BLaER1 (cell line): ENCODE data around the gene ALG14.

Source experiments
- H3K27ac ChIP-seq: shearing (Covaris generic); formaldehyde crosslinking; 2 replicates; pipeline ENCODE4 v1.8.1; 2022
- H3K27me3 ChIP-seq: shearing (Covaris generic); formaldehyde crosslinking; 2 replicates; pipeline ENCODE4 v1.8.1; 2022
- H3K36me3 ChIP-seq: shearing (Covaris generic); formaldehyde crosslinking; 2 replicates; pipeline ENCODE4 v1.8.1; 2022
- H3K4me1 ChIP-seq: shearing (Covaris generic); formaldehyde crosslinking; 2 replicates; pipeline ENCODE4 v1.8.1; 2022
- H3K4me2 ChIP-seq: shearing (Covaris generic); formaldehyde crosslinking; 2 replicates; pipeline ENCODE4 v1.8.1; 2022
- H3K4me3 ChIP-seq: shearing (Covaris generic); formaldehyde crosslinking; 2 replicates; pipeline ENCODE4 v1.8.1; 2022
- H3K9ac ChIP-seq: shearing (Covaris generic); formaldehyde crosslinking; 2 replicates; pipeline ENCODE4 v1.8.1; 2022
- H3K9me3 ChIP-seq: shearing (Covaris generic); formaldehyde crosslinking; 2 replicates; pipeline ENCODE4 v1.8.1; 2022
- H4K20me1 ChIP-seq: shearing (Covaris generic); formaldehyde crosslinking; 2 replicates; pipeline ENCODE4 v1.8.1; 2022
- Cebpa-rat ChIP-seq: shearing (Covaris generic); IDR thresholded peaks from 2 replicates; pipeline ENCODE4 v1.8.1; 2022

Gene ALG14

GRCh38 chr1:94935476-94935875, 137.3 kb downstream of the ALG14 start:
- no peaks in the 10 kb centered on the region for H3K27me3 ChIP-seq
- H3K4me3 ChIP-seq = no peak overlapping the region
- no peak overlapping the region for H3K9ac ChIP-seq
- H3K4me1 ChIP-seq = no peaks in the 10 kb centered on the region
- no peak for TF ChIP-seq Cebpa-rat
- no peak overlapping the region for H3K27ac ChIP-seq
- H3K9me3 ChIP-seq = no peaks in the 10 kb centered on the region
- no peak overlapping the region for H3K4me2 ChIP-seq
- H3K36me3 ChIP-seq = no peaks in the 10 kb centered on the region
- H4K20me1 ChIP-seq = no peaks in the 10 kb centered on the region

DNA sequence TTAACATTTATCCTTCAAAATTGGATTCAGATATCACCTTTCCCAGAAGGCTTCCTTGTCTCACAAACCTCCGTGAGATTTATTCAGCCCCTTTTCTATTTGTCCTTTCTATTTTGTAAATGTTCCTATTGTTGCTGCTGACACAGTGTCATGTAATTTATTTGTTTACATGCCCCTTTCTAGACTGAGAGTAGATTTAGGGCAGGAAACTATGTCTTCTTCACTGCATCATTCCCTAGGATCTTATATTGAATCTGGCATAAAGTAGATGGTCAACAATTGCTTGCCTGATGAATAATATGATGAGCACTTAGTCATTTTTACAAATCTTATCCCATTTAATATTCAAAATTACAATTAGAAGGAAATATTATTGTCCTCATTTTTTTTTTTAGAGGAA, 137.7 kb downstream of the ALG14 start:
- Histone ChIP-seq H3K4me2 (no peak overlapping the region), H3K27me3 (no peaks in the 10 kb centered on the region), H3K9ac (no peak overlapping the region), H3K36me3 (no peaks in the 10 kb centered on the region), H3K4me3 (no peak overlapping the region), H3K27ac (no peak overlapping the region), H4K20me1 (no peaks in the 10 kb centered on the region), H3K4me1 (no peaks in the 10 kb centered on the region), H3K9me3 (no peaks in the 10 kb centered on the region)
- TF ChIP-seq Cebpa-rat = no peak

GRCh38 chr1:94934551-94934950, 138.2 kb downstream of the ALG14 start:
- Histone ChIP-seq H3K4me3 (no peak overlapping the region), H3K4me1 (no peaks in the 10 kb centered on the region), H3K36me3 (no peaks in the 10 kb centered on the region), H3K9ac (no peak overlapping the region), H3K27ac (no peak overlapping the region), H3K4me2 (no peak overlapping the region), H3K9me3 (no peaks in the 10 kb centered on the region), H3K27me3 (no peaks in the 10 kb centered on the region), H4K20me1 (no peaks in the 10 kb centered on the region)
- TF ChIP-seq Cebpa-rat = no peak

GRCh38 chr1:94931254-94931841, 141.4 kb downstream of the ALG14 start:
- Histone ChIP-seq H3K4me3 (no peak overlapping the region), H4K20me1 (no peaks in the 10 kb centered on the region), H3K9me3 (no peaks in the 10 kb centered on the region), H3K9ac (no peak overlapping the region), H3K27ac (no peak overlapping the region), H3K27me3 (peaks cover 17% of the 10 kb centered on the region), H3K4me2 (no peak overlapping the region), H3K4me1 (peaks cover 12% of the 10 kb centered on the region; the same call in 1 of the 2 replicates), H3K36me3 (no peaks in the 10 kb centered on the region)
- no peak for TF ChIP-seq Cebpa-rat

DNA sequence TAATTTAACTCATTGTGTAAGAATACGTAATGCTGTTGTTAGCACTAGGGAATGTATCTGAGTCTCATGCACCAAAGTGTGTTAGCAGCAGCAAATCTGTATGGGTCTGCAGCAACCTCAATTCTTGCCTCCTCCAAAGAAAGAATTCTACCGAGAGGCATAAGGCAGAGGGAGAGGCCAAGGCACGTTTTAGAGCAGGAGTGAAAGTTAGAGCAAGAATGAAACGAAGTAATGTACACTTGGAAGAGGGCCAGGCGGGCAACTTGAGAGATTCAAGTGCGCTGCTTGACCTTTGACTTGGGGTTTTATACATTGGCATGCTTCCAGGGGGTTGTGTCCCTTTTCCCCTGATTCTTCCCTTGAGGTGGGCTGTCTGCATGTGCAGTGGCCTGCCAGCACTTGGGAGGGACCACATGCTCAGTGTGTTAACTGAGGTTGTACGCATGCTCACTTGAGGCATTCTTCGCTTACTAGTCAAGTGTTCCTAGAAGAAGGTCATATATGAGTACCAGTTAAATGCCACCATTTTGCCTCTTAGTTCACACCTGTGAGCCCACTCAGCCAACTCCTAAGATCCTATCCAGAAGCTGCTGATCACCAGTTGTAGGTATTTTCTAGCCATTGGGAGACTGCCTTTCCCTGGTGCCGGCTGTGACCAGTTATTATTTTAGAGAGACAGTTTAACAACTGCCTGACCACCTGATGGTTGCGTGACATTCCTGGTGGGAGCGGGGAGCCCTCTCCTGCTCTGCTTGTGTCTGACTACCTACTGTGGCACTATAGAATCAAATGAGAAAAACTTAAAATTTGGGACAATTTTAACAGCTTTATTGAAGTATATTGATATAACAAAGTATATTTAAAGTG, 143.2 kb downstream of the ALG14 start:
- H3K4me3 ChIP-seq = no peak overlapping the region
- H3K27me3 ChIP-seq = peaks cover 32% of the 10 kb centered on the region
- TF ChIP-seq Cebpa-rat = no peak
- H3K9me3 ChIP-seq = no peaks in the 10 kb centered on the region
- H3K9ac ChIP-seq = no peak overlapping the region
- H3K4me1 ChIP-seq = peaks cover 23% of the 10 kb centered on the region
- H4K20me1 ChIP-seq = peaks cover 13% of the 10 kb centered on the region
- H3K4me2 ChIP-seq = no peak overlapping the region
- H3K36me3 ChIP-seq = no peaks in the 10 kb centered on the region
- H3K27ac ChIP-seq = no peak overlapping the region

DNA sequence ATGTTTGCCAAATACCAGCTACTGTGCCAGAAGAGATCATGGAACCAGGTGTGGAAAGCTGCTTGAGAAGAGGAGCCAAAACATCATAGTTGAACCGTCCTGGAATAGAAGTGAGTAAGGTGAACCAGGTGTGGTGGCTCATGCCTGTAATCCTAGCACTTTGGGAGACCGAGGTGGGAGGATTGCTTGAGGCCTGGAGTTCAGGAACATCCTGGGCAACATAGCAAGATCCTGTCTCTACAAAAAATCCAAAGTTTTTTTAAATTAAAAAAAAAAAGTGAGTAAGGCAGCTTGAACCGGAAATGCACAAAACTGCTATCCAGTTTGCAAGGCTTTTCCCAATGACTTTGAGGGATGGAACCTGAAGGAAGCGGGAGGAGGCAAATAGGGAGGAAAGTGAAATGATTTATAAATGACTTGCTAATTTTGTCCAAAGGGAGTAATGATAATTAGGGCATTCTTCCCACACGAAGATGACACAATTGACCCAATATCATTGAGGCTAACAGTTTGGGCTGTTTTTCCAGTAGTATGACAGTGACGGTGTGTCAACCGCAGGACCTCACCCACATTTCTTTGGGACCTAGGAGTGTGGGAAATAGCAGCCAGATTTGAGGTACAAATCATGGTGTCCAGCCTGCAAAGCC, 144.3 kb downstream of the ALG14 start:
- Histone ChIP-seq H3K4me3 (no peak overlapping the region), H4K20me1 (peaks cover 24% of the 10 kb centered on the region), H3K27ac (no peak overlapping the region), H3K36me3 (peaks cover 6% of the 10 kb centered on the region; the same call in 1 of the 2 replicates), H3K9ac (no peak overlapping the region), H3K9me3 (no peaks in the 10 kb centered on the region), H3K27me3 (peaks cover 32% of the 10 kb centered on the region), H3K4me2 (peak overlapping the region; percentile 98; the same call in 1 of the 2 replicates), H3K4me1 (peaks cover 33% of the 10 kb centered on the region)
- TF ChIP-seq Cebpa-rat = no peak

DNA sequence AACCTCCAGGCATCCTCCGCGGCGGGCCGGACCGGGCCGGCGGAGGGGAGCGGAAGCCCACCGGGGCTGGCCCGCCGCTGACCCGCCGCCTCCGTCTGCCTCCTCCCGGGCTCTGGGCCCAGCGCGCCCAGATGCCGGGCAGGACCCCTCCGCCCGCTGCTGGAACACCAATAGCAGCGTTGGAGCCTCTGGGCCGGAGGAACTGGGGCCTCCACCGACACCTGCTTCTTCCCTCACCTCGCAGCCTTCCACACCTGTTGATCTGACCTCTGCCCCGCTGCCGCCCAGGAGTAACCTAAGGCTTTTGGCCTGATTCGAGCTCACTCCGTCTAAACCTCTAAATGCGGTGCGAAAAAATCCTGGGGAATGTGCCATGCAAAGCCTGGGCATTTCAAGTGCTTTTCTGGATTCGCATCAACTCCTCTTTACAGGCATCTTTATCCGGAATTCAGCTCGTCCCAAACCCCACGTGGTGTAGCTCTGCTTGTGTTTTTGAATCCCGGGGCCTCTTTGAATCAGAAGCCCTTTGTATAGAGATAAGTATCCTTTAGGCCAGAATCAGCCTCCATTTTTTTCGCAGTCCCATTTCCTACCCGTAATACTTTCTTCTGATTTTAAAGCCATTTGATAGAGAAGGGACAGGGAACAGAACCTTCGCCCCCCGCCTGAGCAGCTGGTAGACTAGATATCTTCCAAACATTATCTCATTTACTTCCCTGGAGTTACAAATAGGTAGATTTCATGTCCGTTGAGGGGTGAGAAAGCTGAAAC, 145.2 kb downstream of the ALG14 start:
- Histone ChIP-seq H3K4me3 (peak overlapping the region; percentile 79), H3K9me3 (no peaks in the 10 kb centered on the region), H3K27ac (peak overlapping the region; percentile 51), H3K36me3 (peaks cover 6% of the 10 kb centered on the region; the same call in 1 of the 2 replicates), H4K20me1 (peaks cover 32% of the 10 kb centered on the region), H3K27me3 (peaks cover 32% of the 10 kb centered on the region), H3K9ac (peak overlapping the region; percentile 76), H3K4me2 (peak overlapping the region; percentile 98), H3K4me1 (peaks cover 33% of the 10 kb centered on the region)
- no peak for TF ChIP-seq Cebpa-rat

- TF ChIP-seq Cebpa-rat = no peak
- peak within 1 kb of the TSS; percentile 79 for H3K4me3 ChIP-seq
- peak within 1 kb of the TSS; percentile 82 for H3K9ac ChIP-seq
- H3K27me3 ChIP-seq = peaks cover 32% of the 10 kb centered on the region
- peaks cover 6% of the 10 kb centered on the region; the same call in 1 of the 2 replicates for H3K36me3 ChIP-seq
- H3K4me2 ChIP-seq = peak within 1 kb of the TSS; percentile 98
- H4K20me1 ChIP-seq = peaks cover 38% of the 10 kb centered on the region
- H3K9me3 ChIP-seq = no peaks in the 10 kb centered on the region
- H3K4me1 ChIP-seq = peaks cover 33% of the 10 kb centered on the region
- H3K27ac ChIP-seq = peak within 1 kb of the TSS; percentile 82
These were observed 145.8 kb downstream of the ALG14 start, which contains the start of gene CNN3 for GRCh38 chr1:94926915-94927404. TSS of gene CNN3 (minus strand) at chr1:94927110. CDS start at chr1:94926894, 216 bp downstream.
